Stimulated activated CD8-positive, alpha-beta memory T cell treated with anti-CD3 and anti-CD28 coated beads, Interleukin-7, amount 100 ng/mL, for 48 hours (primary cell): ENCODE measurements around the gene ZNF541.

Experiments
- DNase-seq, 2 donors: peaks; one replicate each; pipeline ENCODE4 v3.0.0-alpha.2; 2020; ENCODE audit warnings: low read depth in 1 of 2; ENCODE audit errors: extremely low read depth in 1 of 2

Gene ZNF541

GRCh38 chr19:47547199-47547598, 25.7 kb downstream of the ZNF541 start:
- DNase-seq = no peak

- DNase-seq = no peak
These were observed 27.6 kb downstream of the ZNF541 start for GRCh38 chr19:47545061-47545948.

DNA sequence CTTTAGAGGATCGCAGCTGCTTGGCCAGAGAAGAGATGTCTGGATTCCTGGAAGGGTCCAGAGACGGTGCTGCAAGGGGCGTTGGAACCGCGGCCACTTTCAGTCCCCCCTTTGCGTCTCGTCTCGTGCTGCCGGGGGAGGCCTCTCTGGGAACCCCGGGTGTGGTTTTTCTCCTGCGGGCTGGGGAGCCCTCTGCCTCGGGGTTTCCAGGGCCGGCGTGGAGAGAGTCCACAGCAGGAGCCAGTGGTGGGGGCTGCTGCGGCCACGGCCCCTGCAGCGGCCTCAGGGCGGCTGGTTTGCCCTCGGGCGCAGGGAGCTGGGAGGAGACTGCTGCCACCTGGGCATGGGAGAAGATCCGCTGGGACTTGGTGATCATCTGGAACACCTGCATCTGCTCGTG, 28.5 kb downstream of the ZNF541 start:
- DNase-seq = no peak

DNA sequence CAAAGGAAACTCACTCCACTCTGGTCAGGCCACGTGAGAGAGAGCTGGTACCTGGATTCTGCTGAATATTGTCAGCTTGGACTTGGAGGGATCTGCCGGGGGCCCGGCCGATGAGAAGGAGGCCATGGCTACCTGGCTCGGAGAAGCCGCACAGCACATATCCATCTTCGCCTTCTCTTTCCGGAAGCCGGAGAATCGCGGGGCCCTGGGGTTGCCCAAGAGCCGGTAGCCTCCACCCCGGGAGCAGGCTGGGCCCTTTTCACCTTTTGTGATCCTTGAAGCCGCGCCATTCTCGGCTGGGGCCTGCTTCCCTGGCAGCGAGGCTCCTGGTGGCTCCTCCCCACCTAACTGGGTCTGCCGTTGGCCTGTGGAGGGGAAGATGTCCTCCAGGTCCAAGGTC, 28.9 kb downstream of the ZNF541 start:
- no peak for DNase-seq

- DNase-seq = no peak
These were observed 30.9 kb downstream of the ZNF541 start for GRCh38 chr19:47542030-47542475.

DNA sequence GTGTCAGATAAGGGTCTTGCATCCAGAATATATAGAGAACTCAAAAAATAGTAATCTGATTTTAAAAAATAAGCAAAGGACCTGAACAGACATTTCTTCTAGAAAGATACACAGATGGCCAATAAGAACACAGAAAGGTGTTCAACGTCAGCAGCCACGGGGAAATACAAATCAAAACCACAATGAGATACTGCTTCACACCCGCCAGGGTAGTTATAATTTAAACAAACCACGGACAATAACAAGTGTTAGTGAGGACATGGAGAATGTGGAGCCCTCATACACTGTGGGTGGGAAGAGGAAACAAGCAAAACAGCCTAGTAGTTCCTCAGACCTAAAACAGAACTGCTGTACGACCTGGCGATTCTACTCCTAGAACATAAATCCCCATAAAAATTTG, 31.4 kb downstream of the ZNF541 start:
- no peak for DNase-seq

DNA sequence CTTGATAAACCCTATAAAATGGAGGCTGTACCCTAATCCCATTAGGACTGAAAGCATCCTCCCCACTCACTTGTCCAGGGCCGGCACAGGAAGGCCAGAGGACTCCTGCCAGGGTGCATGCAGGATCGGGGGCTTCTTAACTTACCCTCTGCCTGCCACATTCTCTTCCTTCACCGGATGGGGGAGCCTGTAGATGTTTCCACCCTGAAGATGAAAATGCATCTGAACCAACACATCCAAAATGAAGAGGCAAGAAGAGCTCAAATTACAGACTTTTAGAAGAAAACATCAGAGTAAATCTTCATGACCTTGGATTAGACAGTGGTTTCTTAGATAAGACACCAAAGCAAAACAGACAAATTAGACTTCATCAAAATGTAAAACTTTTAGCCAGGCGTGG, 32.2 kb downstream of the ZNF541 start:
- no peak for DNase-seq

DNA sequence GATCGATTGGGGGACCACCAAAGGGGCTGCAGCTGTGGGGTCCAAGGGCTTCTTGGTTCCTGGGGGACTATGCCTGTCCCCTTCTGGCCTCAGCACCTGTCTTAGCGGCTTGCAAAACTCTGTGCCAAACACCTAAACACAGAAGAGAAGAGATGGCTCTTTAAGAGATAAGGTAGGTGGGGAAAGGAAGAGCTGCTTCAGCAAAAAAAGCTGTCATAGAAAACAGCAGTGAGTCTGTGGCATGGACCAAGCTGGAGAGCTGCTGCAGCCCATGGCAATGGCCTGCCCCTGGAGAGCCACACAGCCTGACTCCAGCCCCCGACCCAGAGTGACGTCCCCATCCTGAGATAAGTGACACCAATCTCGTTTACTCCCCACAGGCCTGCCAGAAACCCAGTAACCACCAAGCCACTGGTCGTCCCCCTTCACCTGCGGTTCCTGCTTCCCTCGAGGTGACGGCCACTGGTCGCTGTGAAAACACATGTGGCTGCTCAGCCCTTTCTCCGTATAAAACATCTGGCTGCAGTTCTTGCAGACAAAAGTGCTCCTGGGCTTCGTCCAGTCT, 33.1 kb downstream of the ZNF541 start:
- no peak for DNase-seq

GRCh38 chr19:47538812-47539211, 34.1 kb downstream of the ZNF541 start:
- DNase-seq = no peak

GRCh38 chr19:47537493-47537892, 35.5 kb downstream of the ZNF541 start:
- no peak for DNase-seq

DNA sequence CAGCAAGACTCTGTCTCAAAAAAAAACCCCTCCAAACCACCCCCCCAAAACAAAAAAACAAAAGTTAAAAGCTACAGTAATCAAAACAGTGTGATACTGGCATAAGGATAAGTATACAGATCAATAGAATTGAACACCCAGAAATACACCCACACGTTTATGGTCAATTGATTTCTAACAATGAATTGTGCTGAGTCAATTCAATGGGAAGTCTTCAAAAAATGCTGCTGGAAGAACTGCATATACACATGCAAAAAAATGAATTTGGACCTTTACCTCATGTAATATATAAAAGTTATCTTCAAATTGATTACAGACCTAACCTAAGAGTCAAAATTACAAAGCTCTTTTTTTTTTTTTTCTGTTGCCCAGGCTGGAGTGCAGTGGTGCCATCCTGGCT, 38.3 kb downstream of the ZNF541 start:
- no peak for DNase-seq

GRCh38 chr19:47531640-47532387, 41.1 kb downstream of the ZNF541 start:
- DNase-seq = no peak

- no peak for DNase-seq
These were observed 43.8 kb downstream of the ZNF541 start for GRCh38 chr19:47529018-47529742.

- no peak for DNase-seq
These were observed 46.1 kb downstream of the ZNF541 start for GRCh38 chr19:47526798-47527197.

- no peak for DNase-seq
These were observed 49.5 kb downstream of the ZNF541 start for GRCh38 chr19:47523473-47523872.
